ENCODE measurements around the gene SLC40A1. TPM values are rescaled to one million over a fixed set of nuclear protein-coding genes. Genes with fewer than 3 reads are reported as not detected.

Gene SLC40A1
- 6.3 and 15.3 TPM in 2 replicates for total RNA-seq

GRCh38 chr2:189580658-189581353 is at the start of gene SLC40A1:
Gene SLC40A1 (minus strand): TSS chr2:189580786. CDS start chr2:189580460, 326 bp downstream.

Other genes starting within 250 kb of the SLC40A1 start
- 33.6 and 40.6 TPM in 2 replicates for gene WDR75, start 139.3 kb downstream of the SLC40A1 start, total RNA-seq
- 60.5 and 62.2 TPM in 2 replicates for gene ASNSD1, start 80.7 kb upstream of the SLC40A1 start, total RNA-seq
- 10.7 and 11.8 TPM in 2 replicates for gene ANKAR, start 93.9 kb upstream of the SLC40A1 start, total RNA-seq
- 3.2 and 4.7 TPM in 2 replicates for gene OSGEPL1, start 182.0 kb upstream of the SLC40A1 start, total RNA-seq
- gene ORMDL1, start 203.6 kb upstream of the SLC40A1 start, total RNA-seq, result 46.4 and 47.4 TPM in 2 replicates
- gene PMS1, start 203.7 kb upstream of the SLC40A1 start, total RNA-seq, result 25.3 and 27.2 TPM in 2 replicates

All from hair follicle dermal papilla cell (primary cell).